ENCODE measurements around the gene MYOZ1.

- TF ChIP-seq CTCF (IDR thresholded peaks at IDR 0.05) (no peak), POLR2A (IDR thresholded peaks at IDR 0.05) (no peak)
Measured at GRCh38 chr10:73593110-73593509, 48.2 kb downstream of the MYOZ1 start.

Measured in thyroid gland (tissue), 4 donors.